ENCODE data around the gene C16orf89.
"Not testable (repeated sequence)": the region's sequence is repeated elsewhere in the genome, so short reads cannot be mapped to it uniquely, and the experiment has no call there.

DNA sequence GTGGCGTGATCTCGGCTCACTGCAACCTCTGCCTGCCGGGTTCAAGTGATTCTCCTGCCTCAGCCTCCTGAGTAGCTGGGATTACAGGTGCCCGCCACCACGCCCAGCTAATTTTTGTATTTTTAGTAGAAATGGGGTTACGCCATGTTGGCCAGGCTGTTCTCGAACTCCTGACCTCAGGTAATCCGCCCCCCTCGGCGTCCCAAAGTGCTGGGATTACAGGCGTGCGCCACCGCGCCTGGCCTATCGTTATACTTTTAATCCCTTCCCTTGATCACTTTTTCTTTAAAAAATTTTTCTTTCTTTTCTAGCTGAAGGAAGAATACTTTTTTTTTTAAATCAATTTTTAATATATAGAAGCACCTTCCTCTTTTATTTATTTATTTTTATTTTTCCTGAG is 8.0 kb upstream of the C16orf89 start:
- TF ChIP-seq CTCF, POLR2A, POLR2AphosphoS5, EP300 (IDR thresholded peaks at IDR 0.05): not testable (repeated sequence)
